Cardiac septum (tissue), 1 donor: ENCODE data around the gene INTS7. TPM values are rescaled to one million over a fixed set of nuclear protein-coding genes. Genes with fewer than 3 reads are reported as not detected.

Experiments used
- DNase-seq: peaks from one replicate; pipeline ENCODE4 v3.0.0-alpha.2; 2020; ENCODE audit warnings: low spot score
- intact Hi-C: fragments of 100-400 bp; cut with DNase I; formaldehyde crosslinking; loops from one replicate; pipeline ENCODE4 v1.14.0; 2022
- long read RNA-seq: library from polyadenylated mRNA; unstranded; transcript quantifications from one replicate; pipeline ENCODE4 v2.0.0, GENCODE V29; 2021
- total RNA-seq: library from RNA; stranded (reverse); fragmentation: NEBNext Ultra II Directional; extraction: Animal tissue kit (Norgen Biotek cat#: 25700); gene quantifications from one replicate; pipeline ENCODE4 v1.2.1, GENCODE V29; 2021
- donor health status: DM: no; HTN: no; CAD: no.

Gene INTS7
- 8.4 TPM for total RNA-seq
- long read RNA-seq, partial matches to known transcripts = 4 of 7 reads
- long read RNA-seq, other reads (novel, unspliced or antisense) = 3 of 7 reads

GRCh38 chr1:212035123-212035834, at the start of gene INTS7, which contains the start of gene DTL:
Gene INTS7, minus strand, starts transcription at chr1:212035557. Its CDS starts 120 bp downstream, at chr1:212035437.
Gene DTL, plus strand, starts transcription at chr1:212035748. Its CDS starts 143 bp downstream, at chr1:212035891.
- intact Hi-C loops = loop anchor here (2.0 to 10.0 kb wide), 3 partner anchors 22 to 580 kb away; no protein-coding TSS in a partner anchor
- DNase-seq = peak; percentile 99

- DNase-seq = no peak
- intact Hi-C loops = no loop called here
Measured at GRCh38 chr1:212082765-212083406, 47.5 kb upstream of the INTS7 start.

GRCh38 chr1:212078826-212079225, 43.5 kb upstream of the INTS7 start:
- no peak for DNase-seq
- intact Hi-C loops = loop anchor here (5.0 kb wide), 1 partner anchor 153 kb away; no protein-coding TSS in a partner anchor

GRCh38 chr1:212077028-212077427, 41.7 kb upstream of the INTS7 start:
- DNase-seq = no peak
- intact Hi-C loops = loop anchor here (5.0 kb wide), 1 partner anchor 155 kb away; no protein-coding TSS in a partner anchor

GRCh38 chr1:212074856-212075255, 39.5 kb upstream of the INTS7 start:
- no peak for DNase-seq
- intact Hi-C loops = loop anchor here (1.0 to 5.0 kb wide), 3 partner anchors 32 to 210 kb away; partner anchors contain the start of gene PPP2R5A

- intact Hi-C loops = loop anchor here (1.0 to 5.0 kb wide), 2 partner anchors 33 to 211 kb away; partner anchors contain the start of gene PPP2R5A
- no peak for DNase-seq
Measured at GRCh38 chr1:212074313-212074712, 39.0 kb upstream of the INTS7 start.

GRCh38 chr1:212073490-212073889, 38.1 kb upstream of the INTS7 start:
- DNase-seq = no peak
- intact Hi-C loops = loop anchor here (5.0 kb wide), 1 partner anchor 34 kb away; no protein-coding TSS in a partner anchor

- intact Hi-C loops = loop anchor here (5.0 kb wide), 1 partner anchor 35 kb away; no protein-coding TSS in a partner anchor
- no peak for DNase-seq
Measured at GRCh38 chr1:212072047-212072446, 36.7 kb upstream of the INTS7 start.

- DNase-seq = no peak
- intact Hi-C loops = loop anchor here (2.0 to 5.0 kb wide), 3 partner anchors 36 to 296 kb away; no protein-coding TSS in a partner anchor
Measured at GRCh38 chr1:212070720-212071302, 35.5 kb upstream of the INTS7 start.

- intact Hi-C loops = no loop called here
- no peak for DNase-seq
Measured at GRCh38 chr1:212067787-212068186, 32.4 kb upstream of the INTS7 start.

- DNase-seq = no peak
- intact Hi-C loops = loop anchor here (2.0 kb wide), 1 partner anchor 392 kb away; no protein-coding TSS in a partner anchor
Measured at GRCh38 chr1:212062832-212063438, 27.6 kb upstream of the INTS7 start.

- DNase-seq = no peak
- intact Hi-C loops = no loop called here
Measured at GRCh38 chr1:212060632-212061472, 25.5 kb upstream of the INTS7 start.

GRCh38 chr1:212055333-212055732, 20.0 kb upstream of the INTS7 start:
- intact Hi-C loops = no loop called here
- DNase-seq = no peak

- intact Hi-C loops = no loop called here
- no peak for DNase-seq
Measured at GRCh38 chr1:212053993-212054392, 18.6 kb upstream of the INTS7 start.

- DNase-seq = no peak
- intact Hi-C loops = no loop called here
Measured at GRCh38 chr1:212045981-212046380, 10.6 kb upstream of the INTS7 start.

- intact Hi-C loops = no loop called here
- no peak for DNase-seq
Measured at GRCh38 chr1:212044851-212045250, 9.5 kb upstream of the INTS7 start.

- no peak for DNase-seq
- intact Hi-C loops = no loop called here
Measured at GRCh38 chr1:212042436-212042835, 7.1 kb upstream of the INTS7 start.

- DNase-seq = no peak
- intact Hi-C loops = no loop called here
Measured at GRCh38 chr1:212040629-212041412, 5.5 kb upstream of the INTS7 start.
